GM20000 (cell line): ENCODE measurements around the gene DIS3L2.

Experiments used
- DNase-seq: peaks from one replicate; pipeline ENCODE4 v3.0.0; 2012; ENCODE audit warnings: low spot score
- CTCF ChIP-seq: IDR thresholded peaks from 2 replicates; pipeline ENCODE4 v1.5.1; 2012; ENCODE audit warnings: mild to moderate bottlenecking, control low read depth; ENCODE audit errors: extremely low read depth, missing control alignments

Gene DIS3L2

GRCh38 chr2:232000439-232000838 is 38.9 kb downstream of the DIS3L2 start:
- TF ChIP-seq CTCF: no peak
- no peak for DNase-seq

GRCh38 chr2:232001073-232001472 is 39.6 kb downstream of the DIS3L2 start:
- DNase-seq: no peak
- no peak for TF ChIP-seq CTCF

GRCh38 chr2:232006253-232006652 is 44.7 kb downstream of the DIS3L2 start:
- no peak for DNase-seq
- TF ChIP-seq CTCF: no peak

- TF ChIP-seq CTCF: no peak
- DNase-seq: no peak
Observed at GRCh38 chr2:232008907-232009638, 47.6 kb downstream of the DIS3L2 start.

- no peak for DNase-seq
- no peak for TF ChIP-seq CTCF
Observed at GRCh38 chr2:232009639-232010274, 48.2 kb downstream of the DIS3L2 start.

GRCh38 chr2:232013701-232014353 is 52.3 kb downstream of the DIS3L2 start:
- DNase-seq: peak; percentile 23
- no peak for TF ChIP-seq CTCF

- TF ChIP-seq CTCF: no peak
- no peak for DNase-seq
Observed at GRCh38 chr2:232014681-232015080, 53.2 kb downstream of the DIS3L2 start.
